Esophagus muscularis mucosa (tissue), 4 donors: ENCODE data around the gene CDH18. TPM values are rescaled to one million over a fixed set of nuclear protein-coding genes. Genes with fewer than 3 reads are reported as not detected.

Experiments used
- DNase-seq: peaks from one replicate; pipeline ENCODE4 v3.0.0-alpha.2; 2017; ENCODE audit errors: extremely low spot score
- H3K27ac ChIP-seq, 4 donors: fragments of 200-600 bp; sonication (generic); replicated peaks in 1 of 4; 1 replicate in 3 of 4; 2 replicates in 1 of 4; pipeline ENCODE4 v1.5.1; 2016 to 2019; ENCODE audit warnings: mild to moderate bottlenecking in 1 of 4
- H3K27me3 ChIP-seq, 4 donors: fragments of 200-600 bp; sonication (generic); one replicate each; pipeline versions ENCODE4 v1.5.1 to v1.6.0; 2016 to 2019
- H3K36me3 ChIP-seq, 4 donors: fragments of 200-600 bp; sonication (generic); one replicate each; pipeline ENCODE4 v1.5.1; 2016 to 2019
- H3K4me1 ChIP-seq, 4 donors: fragments of 200-600 bp; sonication (generic); one replicate each; pipeline ENCODE4 v1.5.1; 2016 to 2019
- H3K4me3 ChIP-seq, 4 donors: fragments of 200-600 bp; sonication (generic); 1 replicate in 2 of 4; 2 replicates in 2 of 4; pipeline ENCODE4 v1.5.1; 2016 to 2019; ENCODE audit warnings: mild to moderate bottlenecking in 4 of 4, moderate library complexity in 1 of 4
- H3K9me3 ChIP-seq, 4 donors: fragments of 200-600 bp; sonication (generic); 1 replicate in 3 of 4; 2 replicates in 1 of 4; pipeline ENCODE4 v1.5.1; 2016 to 2019
- CTCF ChIP-seq, 3 experiments: fragments of 200-600 bp in 2 of 3; fragments of 450-650 bp in 1 of 3; sonication (generic) in 2 of 3; IDR thresholded peaks; one replicate each; pipeline ENCODE4 v1.5.1; 2017 to 2019; ENCODE audit warnings: antibody characterized with exemption in 3 of 3, mild to moderate bottlenecking in 2 of 3, moderate library complexity in 1 of 3
- EP300 ChIP-seq: sonication (generic); formaldehyde crosslinking; IDR thresholded peaks from one replicate; pipeline ENCODE4 v1.6.1; 2017; ENCODE audit warnings: antibody characterized with exemption
- POLR2A ChIP-seq: fragments of 450-650 bp; IDR thresholded peaks from one replicate; pipeline ENCODE4 v1.6.1; 2017; ENCODE audit warnings: antibody characterized with exemption, moderate library complexity, mild to moderate bottlenecking, low read depth
- POLR2AphosphoS5 ChIP-seq, 2 donors: sonication (generic); formaldehyde crosslinking; IDR thresholded peaks; one replicate each; pipeline ENCODE4 v1.6.1; 2017; ENCODE audit warnings: antibody characterized with exemption in 2 of 2
- WGBS: methylation state at CpG from one replicate; pipeline ENCODE4 v1.1.5; 2018; 5-methylcytosine and 5-hydroxymethylcytosine counted together
- intact Hi-C: fragments of 100-400 bp; cut with DNase I; formaldehyde crosslinking; loops from one replicate; pipeline ENCODE4 v1.15.1; 2023
- total RNA-seq, 4 donors: library from RNA; depleted of rRNA; stranded (reverse); fragments of >200 nt; gene quantifications; one replicate each; pipeline versions ENCODE4 v1.1.0 to v1.2.1, GENCODE V29; 2016

CDH18 gene
- total RNA-seq, 4 donors from 2014 or later = under 0.01 to 0.65 TPM; not detected in 2

- Histone ChIP-seq H3K4me1 (no peaks in the 10 kb centered on the region), H3K4me3 (no peak overlapping the region), H3K36me3 (no peaks in the 10 kb centered on the region), H3K27ac (no peak overlapping the region), H3K27me3 (no peaks in the 10 kb centered on the region), H3K9me3 (no peaks in the 10 kb centered on the region)
- 0% methylated on average over 1 of the region's 1 CpG for WGBS
- DNase-seq = no peak
- TF ChIP-seq POLR2A (no peak), POLR2AphosphoS5 (IDR thresholded peaks at IDR 0.05) (no peak), CTCF (IDR thresholded peaks at IDR 0.05) (no peak), EP300 (no peak)
- intact Hi-C loops = no loop called here
Measured at GRCh38 chr5:19904766-19905165, 83.2 kb downstream of the CDH18 start.

- Histone ChIP-seq H3K4me1 (no peaks in the 10 kb centered on the region), H3K4me3 (no peak overlapping the region), H3K27ac (no peak overlapping the region), H3K9me3 (no peaks in the 10 kb centered on the region), H3K36me3 (no peaks in the 10 kb centered on the region), H3K27me3 (no peaks in the 10 kb centered on the region)
- TF ChIP-seq POLR2A (no peak), CTCF (IDR thresholded peaks at IDR 0.05) (no peak), EP300 (no peak), POLR2AphosphoS5 (IDR thresholded peaks at IDR 0.05) (no peak)
- 83% methylated on average over 5 of the region's 5 CpGs for WGBS
- intact Hi-C loops = no loop called here
- DNase-seq = no peak
Measured at GRCh38 chr5:19903611-19904010, 84.4 kb downstream of the CDH18 start.

GRCh38 chr5:19902316-19902934 is 85.6 kb downstream of the CDH18 start:
- TF ChIP-seq POLR2AphosphoS5 (IDR thresholded peaks at IDR 0.05) (no peak), CTCF (IDR thresholded peaks at IDR 0.05) (no peak), EP300 (no peak), POLR2A (no peak)
- Histone ChIP-seq H3K27ac (no peak overlapping the region), H3K9me3 (no peaks in the 10 kb centered on the region), H3K27me3 (no peaks in the 10 kb centered on the region), H3K36me3 (no peaks in the 10 kb centered on the region), H3K4me3 (no peak overlapping the region), H3K4me1 (no peaks in the 10 kb centered on the region)
- no peak for DNase-seq
- intact Hi-C loops = no loop called here
- 81% methylated on average over 5 of the region's 5 CpGs for WGBS

GRCh38 chr5:19900269-19900668 is 87.7 kb downstream of the CDH18 start:
- Histone ChIP-seq H3K4me1 (no peaks in the 10 kb centered on the region), H3K27ac (no peak overlapping the region), H3K27me3 (no peaks in the 10 kb centered on the region), H3K9me3 (no peaks in the 10 kb centered on the region), H3K4me3 (no peak overlapping the region), H3K36me3 (no peaks in the 10 kb centered on the region)
- no peak for DNase-seq
- intact Hi-C loops = no loop called here
- TF ChIP-seq CTCF (IDR thresholded peaks at IDR 0.05) (no peak), POLR2AphosphoS5 (IDR thresholded peaks at IDR 0.05) (no peak), EP300 (no peak)
- 65% methylated on average over 3 of the region's 3 CpGs for WGBS

- no peak overlapping the region for H3K4me3 ChIP-seq
- no peaks in the 10 kb centered on the region for H3K36me3 ChIP-seq
- DNase-seq = no peak
- no peaks in the 10 kb centered on the region for H3K4me1 ChIP-seq
- intact Hi-C loops = no loop called here
- WGBS = 47% methylated on average over 1 of the region's 1 CpG
- no peak for TF ChIP-seq EP300
- no peak for TF ChIP-seq POLR2A
- TF ChIP-seq POLR2AphosphoS5 (IDR thresholded peaks at IDR 0.05) = no peak
- no peak for TF ChIP-seq CTCF (IDR thresholded peaks at IDR 0.05)
- H3K27me3 ChIP-seq = no peaks in the 10 kb centered on the region
- no peaks in the 10 kb centered on the region for H3K9me3 ChIP-seq
- H3K27ac ChIP-seq = no peak overlapping the region
Measured at GRCh38 chr5:19891658-19892057, 96.3 kb downstream of the CDH18 start.
